Neural cell (in vitro differentiated cells): ENCODE measurements around the gene CEMIP. TPM values are rescaled to one million over a fixed set of nuclear protein-coding genes. Genes with fewer than 3 reads are reported as not detected.

Experiments used
- H2AFZ ChIP-seq: fragments of 200-600, 300-800 bp; sonication (generic), shearing (Covaris generic); 2 replicates; pipeline ENCODE4 v1.6.0; 2014; ENCODE audit warnings: low read depth, mild to moderate bottlenecking, antibody characterized with exemption, low read length, moderate library complexity
- H3F3A ChIP-seq: fragments of 200-600 bp; shearing (Covaris generic); 2 replicates; pipeline ENCODE4 v1.6.1; 2016; ENCODE audit warnings: mild to moderate bottlenecking, moderate library complexity, mixed read lengths, antibody characterized with exemption, low read length; ENCODE audit not compliant: insufficient read depth, poor library complexity, severe bottlenecking
- H3K27ac ChIP-seq: fragments of 200-600, 300-800 bp; sonication (generic), shearing (Covaris generic); 2 replicates; pipeline ENCODE4 v1.5.1; 2014; ENCODE audit warnings: mild to moderate bottlenecking, low read length, moderate library complexity
- H3K27me3 ChIP-seq: fragments of 300-800, 200-600 bp; sonication (generic), shearing (Covaris generic); 2 replicates; pipeline ENCODE4 v1.6.0; 2014; ENCODE audit warnings: mild to moderate bottlenecking, low read depth, low read length, moderate library complexity; ENCODE audit not compliant: insufficient read depth
- H3K36me3 ChIP-seq: fragments of 300-800, 200-600 bp; sonication (generic), shearing (Covaris generic); 2 replicates; pipeline ENCODE4 v1.5.1; 2014; ENCODE audit warnings: mild to moderate bottlenecking, antibody characterized with exemption, low read length, moderate library complexity; ENCODE audit not compliant: insufficient read depth
- H3K4me2 ChIP-seq: fragments of 300-800, 200-600 bp; sonication (generic), shearing (Covaris generic); 2 replicates; pipeline ENCODE4 v1.6.0; 2014; ENCODE audit warnings: mild to moderate bottlenecking, low read length
- H3K4me3 ChIP-seq: fragments of 300-800, 200-600 bp; sonication (generic), shearing (Covaris generic); 2 replicates; pipeline ENCODE4 v1.5.1; 2014; ENCODE audit warnings: mild to moderate bottlenecking, low read length, moderate library complexity
- H3K79me2 ChIP-seq: fragments of 200-600 bp; shearing (Covaris generic); replicated peaks from 2 replicates; pipeline ENCODE4 v1.6.0; 2014; ENCODE audit warnings: mild to moderate bottlenecking, low read length, moderate library complexity; ENCODE audit not compliant: insufficient read depth
- H3K9ac ChIP-seq: fragments of 300-800, 200-600 bp; sonication (generic), shearing (Covaris generic); 2 replicates; pipeline ENCODE4 v1.6.1; 2016; ENCODE audit warnings: mild to moderate bottlenecking, low read length, mixed read lengths
- H3K9me2 ChIP-seq: fragments of 200-600 bp; shearing (Covaris generic); 2 replicates; pipeline ENCODE4 v1.6.1; 2016; ENCODE audit warnings: mild to moderate bottlenecking, low read length, mixed read lengths; ENCODE audit not compliant: insufficient read depth
- H3K9me3 ChIP-seq: fragments of 200-600, 300-800 bp; sonication (generic), shearing (Covaris generic); 2 replicates; pipeline ENCODE4 v1.6.1; 2016; ENCODE audit warnings: mild to moderate bottlenecking, mixed run types, low read length, moderate library complexity, mixed read lengths
- H4K20me1 ChIP-seq: fragments of 200-600 bp; shearing (Covaris generic); 2 replicates; pipeline ENCODE4 v1.6.1; 2016; ENCODE audit warnings: mild to moderate bottlenecking, mixed run types; ENCODE audit not compliant: insufficient read depth
- EP300 ChIP-seq: fragments of 450-650 bp; conservative IDR thresholded peaks from 2 replicates; pipeline ENCODE4 v1.6.1; 2014; ENCODE audit warnings: antibody characterized with exemption, mild to moderate bottlenecking, moderate library complexity; ENCODE audit not compliant: poor library complexity, severe bottlenecking
- EZH2 ChIP-seq: fragments of 200-600, 300-800 bp; shearing (Covaris generic), sonication (generic); IDR thresholded peaks from 2 replicates; pipeline ENCODE4 v1.6.1; 2014; ENCODE audit warnings: antibody characterized with exemption, low read length, borderline replicate concordance, mild to moderate bottlenecking; ENCODE audit not compliant: insufficient read depth, poor library complexity, severe bottlenecking
- MXI1 ChIP-seq: fragments of 450-650 bp; conservative IDR thresholded peaks from 2 replicates; pipeline ENCODE4 v1.6.1; 2014; ENCODE audit warnings: antibody characterized with exemption, mild to moderate bottlenecking; ENCODE audit not compliant: poor library complexity, severe bottlenecking
- POLR2AphosphoS5 ChIP-seq: IDR thresholded peaks from 2 replicates; pipeline ENCODE4 v1.6.1; 2012
- RAD21 ChIP-seq: fragments of 450-650 bp; conservative IDR thresholded peaks from 2 replicates; pipeline ENCODE4 v1.6.1; 2014; ENCODE audit warnings: antibody characterized with exemption, mild to moderate bottlenecking, moderate library complexity
- SMC3 ChIP-seq: fragments of 450-650 bp; conservative IDR thresholded peaks from 2 replicates; pipeline ENCODE4 v1.6.1; 2014; ENCODE audit warnings: antibody characterized with exemption, mild to moderate bottlenecking, moderate library complexity; ENCODE audit not compliant: poor library complexity
- TAF1 ChIP-seq: IDR thresholded peaks from 2 replicates; pipeline ENCODE4 v1.6.1; 2012; ENCODE audit warnings: low read depth
- polyA plus RNA-seq: library from polyadenylated mRNA; depleted of rRNA; stranded (reverse); fragments of >200 nt; gene quantifications from 2 replicates; pipeline ENCODE4 v1.2.3, GENCODE V29; 2014
- TF ChIP-seq, protein P1 (sequence below): fragments of 450-650 bp; IDR thresholded peaks from 2 replicates; pipeline ENCODE4 v1.5.1; 2014; ENCODE audit warnings: antibody characterized with exemption, mild to moderate bottlenecking, moderate library complexity; ENCODE audit not compliant: poor library complexity, severe bottlenecking
- TF ChIP-seq, protein P2 (sequence below): IDR thresholded peaks from 2 replicates; pipeline ENCODE4 v1.6.1; 2012; ENCODE audit warnings: borderline replicate concordance

CEMIP gene
- polyA plus RNA-seq, 1 donor from 2014 or later, result 0.04 TPM

DNA sequence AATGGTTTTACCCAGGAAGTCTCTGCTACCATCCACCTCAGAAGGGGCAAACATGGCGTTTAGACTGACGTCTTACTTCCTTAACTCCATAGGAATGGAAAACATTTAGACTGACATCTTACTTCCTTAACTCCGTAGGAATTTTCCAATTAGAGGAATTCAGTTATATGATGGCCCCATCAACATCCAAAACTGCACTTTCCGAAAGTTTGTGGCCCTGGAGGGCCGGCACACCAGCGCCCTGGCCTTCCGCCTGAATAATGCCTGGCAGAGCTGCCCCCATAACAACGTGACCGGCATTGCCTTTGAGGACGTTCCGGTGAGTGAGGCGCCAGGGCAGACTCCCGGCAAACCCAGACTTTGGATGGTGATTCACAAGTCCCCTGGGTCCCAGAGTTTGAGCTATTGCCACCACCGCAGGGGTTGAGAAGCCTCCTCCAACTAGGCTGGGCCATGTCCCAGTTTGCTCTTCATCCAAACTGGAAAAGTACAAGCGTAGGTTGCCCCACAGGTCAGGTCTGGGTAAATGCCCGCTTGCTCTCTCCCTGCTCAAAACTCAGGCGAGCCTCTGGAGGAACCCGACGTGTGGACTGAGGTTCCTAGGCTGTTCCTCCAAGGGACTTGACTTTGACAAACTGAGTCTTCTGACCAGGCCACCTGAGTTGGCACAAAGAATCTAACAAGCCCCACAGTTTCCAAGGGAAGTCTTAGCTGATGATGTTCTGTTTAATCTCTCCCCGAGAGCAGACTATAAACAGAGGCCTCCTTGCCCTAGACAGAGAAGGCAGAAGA, 152.7 kb downstream of the CEMIP start:
- TF ChIP-seq TAF1, result no peak
- no peak for TF ChIP-seq RAD21
- Histone ChIP-seq H3K4me2 (no peak overlapping the region), H3K4me3 (no peak overlapping the region), H3K36me3 (no peaks in the 10 kb centered on the region), H4K20me1 (no peaks in the 10 kb centered on the region), H3K9me2 (no peaks in the 10 kb centered on the region), H3F3A (no peaks in the 10 kb centered on the region), H2AFZ (no peak overlapping the region), H3K9ac (no peak overlapping the region), H3K79me2 (no peaks in the 10 kb centered on the region), H3K27me3 (no peaks in the 10 kb centered on the region), H3K9me3 (no peaks in the 10 kb centered on the region), H3K27ac (no peak overlapping the region)

DNA sequence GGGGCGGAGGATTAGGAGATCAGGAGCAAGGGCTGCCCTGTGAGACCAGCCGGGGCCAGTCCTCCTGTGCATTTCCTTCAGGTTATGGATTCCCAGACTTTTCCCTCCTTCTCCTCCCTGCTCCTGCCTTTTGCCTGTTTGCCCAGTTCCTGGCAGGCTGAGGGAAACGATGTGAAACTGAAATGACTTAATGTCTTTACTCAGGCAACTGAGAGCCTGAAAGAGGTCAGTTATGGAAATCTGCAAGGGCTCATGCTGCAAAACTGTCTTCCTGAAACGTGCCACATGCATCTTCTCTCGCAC, 153.3 kb downstream of the CEMIP start:
- H3K27me3 ChIP-seq, result no peaks in the 10 kb centered on the region
- no peak overlapping the region for H3K9ac ChIP-seq
- no peak overlapping the region for H2AFZ ChIP-seq
- H3K9me2 ChIP-seq, result no peaks in the 10 kb centered on the region
- H3K27ac ChIP-seq, result no peak overlapping the region
- TF ChIP-seq TAF1, result no peak
- TF ChIP-seq POLR2AphosphoS5, result no peak
- TF ChIP-seq MXI1, result no peak
- TF ChIP-seq, protein P1, sequence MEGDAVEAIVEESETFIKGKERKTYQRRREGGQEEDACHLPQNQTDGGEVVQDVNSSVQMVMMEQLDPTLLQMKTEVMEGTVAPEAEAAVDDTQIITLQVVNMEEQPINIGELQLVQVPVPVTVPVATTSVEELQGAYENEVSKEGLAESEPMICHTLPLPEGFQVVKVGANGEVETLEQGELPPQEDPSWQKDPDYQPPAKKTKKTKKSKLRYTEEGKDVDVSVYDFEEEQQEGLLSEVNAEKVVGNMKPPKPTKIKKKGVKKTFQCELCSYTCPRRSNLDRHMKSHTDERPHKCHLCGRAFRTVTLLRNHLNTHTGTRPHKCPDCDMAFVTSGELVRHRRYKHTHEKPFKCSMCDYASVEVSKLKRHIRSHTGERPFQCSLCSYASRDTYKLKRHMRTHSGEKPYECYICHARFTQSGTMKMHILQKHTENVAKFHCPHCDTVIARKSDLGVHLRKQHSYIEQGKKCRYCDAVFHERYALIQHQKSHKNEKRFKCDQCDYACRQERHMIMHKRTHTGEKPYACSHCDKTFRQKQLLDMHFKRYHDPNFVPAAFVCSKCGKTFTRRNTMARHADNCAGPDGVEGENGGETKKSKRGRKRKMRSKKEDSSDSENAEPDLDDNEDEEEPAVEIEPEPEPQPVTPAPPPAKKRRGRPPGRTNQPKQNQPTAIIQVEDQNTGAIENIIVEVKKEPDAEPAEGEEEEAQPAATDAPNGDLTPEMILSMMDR, result no peak
- TF ChIP-seq RAD21, result no peak
- no peaks in the 10 kb centered on the region for H3K9me3 ChIP-seq
- no peaks in the 10 kb centered on the region for H4K20me1 ChIP-seq
- no peaks in the 10 kb centered on the region for H3K79me2 ChIP-seq
- H3K4me3 ChIP-seq, result no peak overlapping the region
- no peaks in the 10 kb centered on the region for H3K36me3 ChIP-seq
- H3F3A ChIP-seq, result no peaks in the 10 kb centered on the region
- H3K4me2 ChIP-seq, result no peak overlapping the region

DNA sequence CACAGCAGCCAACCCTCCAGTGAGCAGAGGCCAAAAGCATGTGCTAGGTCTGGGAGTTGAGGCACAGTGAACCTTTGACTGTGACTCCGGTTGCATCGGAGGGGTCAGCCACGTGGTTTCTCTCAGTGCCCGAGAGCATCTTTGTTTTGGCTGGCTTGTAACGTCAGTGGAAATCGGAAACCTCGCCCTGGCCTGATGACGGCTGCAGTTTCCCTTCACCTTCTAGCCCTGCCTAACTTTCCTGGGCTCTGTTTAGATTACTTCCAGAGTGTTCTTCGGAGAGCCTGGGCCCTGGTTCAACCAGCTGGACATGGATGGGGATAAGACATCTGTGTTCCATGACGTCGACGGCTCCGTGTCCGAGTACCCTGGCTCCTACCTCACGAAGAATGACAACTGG, 153.8 kb downstream of the CEMIP start:
- Histone ChIP-seq H2AFZ (no peak overlapping the region), H3K4me2 (no peak overlapping the region)
- TF ChIP-seq, protein P1, result no peak
- no peak for TF ChIP-seq TAF1
- TF ChIP-seq SMC3, result no peak
- TF ChIP-seq MXI1, result no peak
- TF ChIP-seq RAD21, result no peak
- no peak for TF ChIP-seq POLR2AphosphoS5
- TF ChIP-seq, protein P2, sequence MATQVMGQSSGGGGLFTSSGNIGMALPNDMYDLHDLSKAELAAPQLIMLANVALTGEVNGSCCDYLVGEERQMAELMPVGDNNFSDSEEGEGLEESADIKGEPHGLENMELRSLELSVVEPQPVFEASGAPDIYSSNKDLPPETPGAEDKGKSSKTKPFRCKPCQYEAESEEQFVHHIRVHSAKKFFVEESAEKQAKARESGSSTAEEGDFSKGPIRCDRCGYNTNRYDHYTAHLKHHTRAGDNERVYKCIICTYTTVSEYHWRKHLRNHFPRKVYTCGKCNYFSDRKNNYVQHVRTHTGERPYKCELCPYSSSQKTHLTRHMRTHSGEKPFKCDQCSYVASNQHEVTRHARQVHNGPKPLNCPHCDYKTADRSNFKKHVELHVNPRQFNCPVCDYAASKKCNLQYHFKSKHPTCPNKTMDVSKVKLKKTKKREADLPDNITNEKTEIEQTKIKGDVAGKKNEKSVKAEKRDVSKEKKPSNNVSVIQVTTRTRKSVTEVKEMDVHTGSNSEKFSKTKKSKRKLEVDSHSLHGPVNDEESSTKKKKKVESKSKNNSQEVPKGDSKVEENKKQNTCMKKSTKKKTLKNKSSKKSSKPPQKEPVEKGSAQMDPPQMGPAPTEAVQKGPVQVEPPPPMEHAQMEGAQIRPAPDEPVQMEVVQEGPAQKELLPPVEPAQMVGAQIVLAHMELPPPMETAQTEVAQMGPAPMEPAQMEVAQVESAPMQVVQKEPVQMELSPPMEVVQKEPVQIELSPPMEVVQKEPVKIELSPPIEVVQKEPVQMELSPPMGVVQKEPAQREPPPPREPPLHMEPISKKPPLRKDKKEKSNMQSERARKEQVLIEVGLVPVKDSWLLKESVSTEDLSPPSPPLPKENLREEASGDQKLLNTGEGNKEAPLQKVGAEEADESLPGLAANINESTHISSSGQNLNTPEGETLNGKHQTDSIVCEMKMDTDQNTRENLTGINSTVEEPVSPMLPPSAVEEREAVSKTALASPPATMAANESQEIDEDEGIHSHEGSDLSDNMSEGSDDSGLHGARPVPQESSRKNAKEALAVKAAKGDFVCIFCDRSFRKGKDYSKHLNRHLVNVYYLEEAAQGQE, result no peak
- TF ChIP-seq EP300, result no peak
- no peak for TF ChIP-seq EZH2

More for the DNA sequence above, 153.8 kb downstream of the CEMIP start:
- no peaks in the 10 kb centered on the region for H3K79me2 ChIP-seq
- no peaks in the 10 kb centered on the region for H4K20me1 ChIP-seq
- no peak overlapping the region for H3K9ac ChIP-seq
- H3K27ac ChIP-seq, result no peak overlapping the region
- H3K36me3 ChIP-seq, result no peaks in the 10 kb centered on the region
- H3F3A ChIP-seq, result no peaks in the 10 kb centered on the region
- no peaks in the 10 kb centered on the region for H3K27me3 ChIP-seq
- no peaks in the 10 kb centered on the region for H3K9me2 ChIP-seq
- no peak overlapping the region for H3K4me3 ChIP-seq
- no peaks in the 10 kb centered on the region for H3K9me3 ChIP-seq
